ENCODE results near the gene UGT1A3. TPM values are rescaled to one million over a fixed set of nuclear protein-coding genes. Genes with fewer than 3 reads are reported as not detected.

Gene UGT1A3
- total RNA-seq (not detected), polyA plus RNA-seq (ENCODE audit: insufficient read depth, low read depth, low replicate concordance) (not detected)
- long read RNA-seq, donor 1 = 0 reads
- long read RNA-seq, donor 2 = 0 reads

DNA sequence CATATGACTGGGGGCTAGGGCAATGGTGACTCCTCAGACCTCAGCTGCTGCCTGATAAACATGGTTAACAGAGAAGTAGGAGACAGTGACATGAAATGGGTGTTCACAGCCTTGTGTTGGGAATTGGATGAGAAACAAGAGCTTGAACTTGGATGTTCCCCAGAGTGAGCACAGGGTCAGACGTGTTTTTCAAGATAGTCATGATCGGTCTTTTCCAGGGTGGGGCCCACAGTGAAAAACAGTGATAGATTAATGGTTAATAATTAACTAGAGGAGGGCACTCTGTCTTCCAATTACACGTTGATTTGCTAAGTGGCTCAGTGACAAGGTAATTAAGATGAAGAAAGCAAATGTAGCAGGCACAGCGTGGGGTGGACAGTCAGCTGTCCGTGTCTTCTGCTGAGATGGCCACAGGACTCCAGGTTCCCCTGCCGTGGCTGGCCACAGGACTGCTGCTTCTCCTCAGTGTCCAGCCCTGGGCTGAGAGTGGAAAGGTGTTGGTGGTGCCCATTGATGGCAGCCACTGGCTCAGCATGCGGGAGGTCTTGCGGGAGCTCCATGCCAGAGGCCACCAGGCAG is at the start of gene UGT1A3:
TSS of gene UGT1A3 (plus strand) at position 320 of the 579 bp plus-strand sequence. CDS start at position 405, 85 bp downstream.
- no peaks in the 10 kb centered on the region for H3K36me3 ChIP-seq (ENCODE audit: low read depth, missing control alignments)
- H3K4me3 ChIP-seq = no peak within 1 kb of the TSS
- intact Hi-C loops (cut with DNase I; ENCODE audit: low total_unique reads) = no loop called here
- no peaks in the 10 kb centered on the region for H3K9me3 ChIP-seq
- H3K4me1 ChIP-seq = no peaks in the 10 kb centered on the region
- H3K27me3 ChIP-seq = no peaks in the 10 kb centered on the region
- 81 to 85% methylated on average over 8 of the region's 8 CpGs for WGBS, 2 donors
- TF ChIP-seq, protein P1, sequence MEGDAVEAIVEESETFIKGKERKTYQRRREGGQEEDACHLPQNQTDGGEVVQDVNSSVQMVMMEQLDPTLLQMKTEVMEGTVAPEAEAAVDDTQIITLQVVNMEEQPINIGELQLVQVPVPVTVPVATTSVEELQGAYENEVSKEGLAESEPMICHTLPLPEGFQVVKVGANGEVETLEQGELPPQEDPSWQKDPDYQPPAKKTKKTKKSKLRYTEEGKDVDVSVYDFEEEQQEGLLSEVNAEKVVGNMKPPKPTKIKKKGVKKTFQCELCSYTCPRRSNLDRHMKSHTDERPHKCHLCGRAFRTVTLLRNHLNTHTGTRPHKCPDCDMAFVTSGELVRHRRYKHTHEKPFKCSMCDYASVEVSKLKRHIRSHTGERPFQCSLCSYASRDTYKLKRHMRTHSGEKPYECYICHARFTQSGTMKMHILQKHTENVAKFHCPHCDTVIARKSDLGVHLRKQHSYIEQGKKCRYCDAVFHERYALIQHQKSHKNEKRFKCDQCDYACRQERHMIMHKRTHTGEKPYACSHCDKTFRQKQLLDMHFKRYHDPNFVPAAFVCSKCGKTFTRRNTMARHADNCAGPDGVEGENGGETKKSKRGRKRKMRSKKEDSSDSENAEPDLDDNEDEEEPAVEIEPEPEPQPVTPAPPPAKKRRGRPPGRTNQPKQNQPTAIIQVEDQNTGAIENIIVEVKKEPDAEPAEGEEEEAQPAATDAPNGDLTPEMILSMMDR (IDR thresholded peaks at IDR 0.05) = no peak
- TF ChIP-seq POLR2A (IDR thresholded peaks at IDR 0.05) = no peak
- H3K27ac ChIP-seq = no peak within 1 kb of the TSS
- no peak for DNase-seq

DNA sequence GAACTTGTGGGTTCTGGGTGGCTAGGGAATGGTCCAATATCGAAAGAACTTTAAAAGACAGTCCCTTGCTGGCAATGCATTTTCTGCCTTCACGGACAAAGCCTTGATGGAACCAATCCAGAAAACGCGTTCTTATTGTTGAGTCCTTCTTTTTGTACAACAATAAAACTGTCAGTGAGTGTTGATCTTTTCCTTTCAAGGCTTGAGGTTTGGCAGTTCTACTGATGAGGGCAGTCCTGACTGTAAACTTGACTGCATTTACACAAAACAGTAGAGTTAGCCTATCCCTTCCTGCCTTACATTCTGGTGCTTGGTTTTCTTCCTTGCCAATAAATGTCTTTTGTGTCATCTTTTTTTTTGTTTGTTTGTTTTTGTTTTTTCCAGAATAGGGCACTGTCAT is 49.6 kb upstream of the UGT1A3 start:
- WGBS, 2 donors = 69 to 72% methylated on average over 4 of the region's 4 CpGs
- Histone ChIP-seq H3K4me3 (no peak overlapping the region), H3K27ac (no peak overlapping the region), H3K27me3 (no peaks in the 10 kb centered on the region), H3K36me3 (ENCODE audit: low read depth, missing control alignments) (no peaks in the 10 kb centered on the region), H3K9me3 (no peaks in the 10 kb centered on the region), H3K4me1 (no peaks in the 10 kb centered on the region)
- intact Hi-C loops (cut with DNase I; ENCODE audit: low total_unique reads) = no loop called here
- TF ChIP-seq, protein P1 (IDR thresholded peaks at IDR 0.05) = no peak
- no peak for TF ChIP-seq POLR2A (IDR thresholded peaks at IDR 0.05)
- no peak for DNase-seq

DNA sequence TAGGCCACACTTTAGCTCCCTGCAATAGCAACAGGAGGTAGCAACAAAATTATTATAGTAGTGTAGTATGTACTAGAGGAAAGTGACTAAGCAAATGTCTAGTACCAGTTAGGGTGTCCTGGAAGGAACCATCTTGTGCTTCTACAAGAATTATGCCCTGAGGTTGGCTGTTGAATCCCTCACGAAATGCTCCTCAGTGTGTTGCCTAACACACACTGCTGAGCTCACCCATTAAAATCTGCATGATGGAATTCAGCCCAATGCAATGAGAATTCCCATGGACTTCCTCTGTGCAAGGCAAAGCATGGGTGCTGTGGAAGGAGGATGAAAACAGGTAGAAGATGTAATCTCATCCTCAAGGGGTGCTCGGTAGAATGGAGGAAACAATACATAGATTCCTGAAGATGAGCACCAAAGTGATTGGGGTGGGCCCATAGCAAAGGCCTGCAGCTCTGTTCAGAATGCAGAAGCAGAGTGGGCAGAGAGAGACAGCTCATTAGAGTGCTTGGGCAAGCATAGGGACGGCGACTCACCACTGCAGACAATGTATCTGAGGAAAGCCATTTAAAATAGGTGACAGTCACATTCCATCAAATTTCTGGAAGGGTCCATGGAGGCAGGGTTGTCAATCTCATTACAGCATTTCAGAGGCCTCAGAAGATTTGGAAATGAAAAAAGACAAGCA is 48.3 kb upstream of the UGT1A3 start:
- Histone ChIP-seq H3K4me3 (no peak overlapping the region), H3K9me3 (no peaks in the 10 kb centered on the region), H3K36me3 (ENCODE audit: low read depth, missing control alignments) (no peaks in the 10 kb centered on the region), H3K4me1 (no peaks in the 10 kb centered on the region), H3K27me3 (no peaks in the 10 kb centered on the region), H3K27ac (no peak overlapping the region)
- no peak for DNase-seq
- no peak for TF ChIP-seq POLR2A (IDR thresholded peaks at IDR 0.05)
- TF ChIP-seq, protein P1 (IDR thresholded peaks at IDR 0.05) = no peak
- WGBS, 2 donors = 78 to 86% methylated on average over 4 of the region's 4 CpGs
- intact Hi-C loops (cut with DNase I; ENCODE audit: low total_unique reads) = no loop called here

DNA sequence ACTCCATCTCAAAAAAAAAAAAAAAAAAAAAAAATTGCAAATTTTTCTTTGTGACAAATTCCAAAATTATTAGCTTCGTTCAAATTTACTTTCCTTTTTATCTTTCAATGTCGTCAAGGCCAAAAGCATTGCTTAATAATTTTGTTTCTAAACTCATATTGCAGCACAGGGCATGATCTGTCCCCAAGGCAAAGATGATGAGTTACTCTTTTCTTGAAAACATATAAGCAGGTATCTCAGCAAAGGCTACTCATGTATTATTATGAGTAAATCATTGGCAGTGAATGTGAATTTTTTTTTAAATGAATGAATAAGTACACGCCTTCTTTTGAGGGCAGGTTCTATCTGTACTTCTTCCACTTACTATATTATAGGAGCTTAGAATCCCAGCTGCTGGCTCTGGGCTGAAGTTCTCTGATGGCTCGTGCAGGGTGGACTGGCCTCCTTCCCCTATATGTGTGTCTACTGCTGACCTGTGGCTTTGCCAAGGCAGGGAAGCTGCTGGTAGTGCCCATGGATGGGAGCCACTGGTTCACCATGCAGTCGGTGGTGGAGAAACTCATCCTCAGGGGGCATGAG is 47.2 kb upstream of the UGT1A3 start, which contains the start of gene UGT1A7:
TSS of gene UGT1A7 (plus strand) at position 381 of the 579 bp plus-strand sequence. CDS start at position 418, 37 bp downstream.
- no peak for DNase-seq
- Histone ChIP-seq H3K27me3 (no peaks in the 10 kb centered on the region), H3K27ac (no peak within 1 kb of the TSS), H3K4me3 (no peak within 1 kb of the TSS), H3K9me3 (no peaks in the 10 kb centered on the region), H3K36me3 (ENCODE audit: low read depth, missing control alignments) (no peaks in the 10 kb centered on the region), H3K4me1 (no peaks in the 10 kb centered on the region)
- WGBS, 2 donors = 68 to 80% methylated on average over 5 of the region's 5 CpGs
- intact Hi-C loops (cut with DNase I; ENCODE audit: low total_unique reads) = no loop called here
- TF ChIP-seq, protein P1 (IDR thresholded peaks at IDR 0.05) = no peak
- TF ChIP-seq POLR2A (IDR thresholded peaks at IDR 0.05) = no peak
